Measurements from ENCODE around the gene GPR158. TPM values are rescaled to one million over a fixed set of nuclear protein-coding genes. Genes with fewer than 3 reads are reported as not detected.

GPR158 gene
- total RNA-seq, 1 donor from 2014 or later = under 0.01 TPM

DNA sequence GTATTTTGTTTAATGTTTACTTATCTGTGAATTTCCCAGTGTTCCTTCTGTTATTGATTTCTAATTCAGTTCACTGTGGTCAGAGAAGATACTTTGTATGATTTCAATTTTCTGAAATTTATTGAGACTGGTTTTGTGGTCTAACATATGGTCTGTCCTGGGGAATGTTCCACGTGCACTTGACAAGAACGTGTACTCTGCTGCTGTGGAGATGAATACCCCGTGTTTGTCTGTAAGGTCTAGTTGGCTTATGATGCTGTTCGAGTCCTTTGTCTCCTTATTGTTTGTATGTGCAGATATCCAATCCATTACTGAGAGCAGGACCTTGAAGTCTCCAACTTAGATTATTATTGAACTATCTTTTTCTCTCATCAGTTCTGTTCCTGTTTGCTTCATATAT, 387.7 kb downstream of the GPR158 start:
- no peak for DNase-seq (ENCODE audit: low read depth in 2 of 2)

DNA sequence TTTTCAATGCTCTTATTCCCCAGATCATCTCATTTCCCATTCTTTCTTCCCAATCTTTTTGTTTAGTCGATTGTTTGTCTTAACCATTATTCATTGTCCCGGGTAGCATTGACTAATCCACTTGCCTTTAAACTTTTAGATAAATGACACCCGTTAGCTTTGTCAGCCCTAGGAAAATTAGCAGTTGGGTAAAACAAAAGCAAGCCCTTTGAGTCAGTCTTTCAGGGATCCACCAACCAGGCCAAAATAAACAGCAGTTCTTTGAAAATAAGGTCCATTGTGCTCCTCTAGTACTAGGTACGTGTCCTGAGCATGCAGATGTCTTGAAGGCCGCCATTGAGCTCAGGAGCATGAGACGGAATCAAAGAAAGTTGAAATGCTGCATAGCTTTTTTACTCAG, 389.6 kb downstream of the GPR158 start:
- DNase-seq (ENCODE audit: low read depth in 2 of 2) = no peak

DNA sequence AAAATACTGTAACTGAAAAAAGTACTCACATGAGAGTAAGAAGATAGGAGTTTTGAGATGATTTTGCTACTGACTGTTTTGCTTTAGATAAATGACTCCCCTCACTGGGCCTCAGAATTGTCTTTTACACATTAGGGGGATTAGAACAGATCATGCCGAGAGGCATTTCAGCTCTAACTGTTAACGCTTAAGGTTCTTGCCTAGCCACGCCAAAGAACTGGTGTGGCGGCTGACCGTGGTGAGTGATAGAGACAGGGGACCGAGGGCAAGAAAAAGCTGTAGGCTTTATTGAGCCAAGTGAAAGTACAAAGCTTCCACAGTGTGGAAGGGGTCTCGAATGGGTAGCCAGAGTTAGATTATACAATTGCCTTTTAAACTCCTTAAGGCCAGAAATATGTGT, 390.8 kb downstream of the GPR158 start:
- DNase-seq (ENCODE audit: low read depth in 2 of 2) = no peak

DNA sequence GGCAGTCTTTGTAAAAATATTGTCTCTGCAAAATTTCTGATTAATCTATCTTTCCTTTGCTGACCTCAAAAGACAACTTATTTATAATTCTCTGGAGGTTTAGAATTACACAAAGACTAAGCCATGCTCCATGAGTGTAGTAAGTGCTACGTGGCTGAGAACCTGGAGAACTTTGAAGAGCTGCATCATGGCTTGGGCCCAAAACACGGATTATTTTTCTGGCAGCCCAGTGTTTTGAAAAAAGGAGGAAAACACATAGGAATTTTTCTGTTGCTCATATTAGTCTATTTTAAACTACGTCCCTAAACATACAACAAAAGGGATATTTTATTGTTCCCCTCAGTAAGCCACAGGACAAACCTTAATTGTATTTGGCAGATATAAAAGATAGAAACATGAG, 398.5 kb downstream of the GPR158 start:
- DNase-seq (ENCODE audit: low read depth in 2 of 2) = no peak

DNA sequence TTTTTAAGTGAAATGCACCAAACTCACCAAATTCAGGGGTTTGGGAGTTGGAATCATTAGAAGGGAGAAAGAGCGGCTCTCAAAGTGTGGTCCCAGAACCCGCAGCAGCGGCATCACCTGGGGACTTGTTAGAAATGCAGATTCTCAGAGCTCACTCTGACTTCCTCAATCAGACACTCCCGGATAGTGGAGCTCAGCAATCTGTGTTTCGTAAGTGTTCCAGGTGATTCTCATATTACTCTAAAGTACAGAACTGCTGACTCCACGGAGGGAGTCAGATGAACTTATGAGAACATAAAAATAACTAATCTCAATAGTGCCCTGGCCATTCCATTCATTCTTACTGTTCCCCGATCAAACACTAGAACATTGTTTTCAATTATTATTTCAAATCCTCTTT, 400.5 kb downstream of the GPR158 start:
- no peak for DNase-seq (ENCODE audit: low read depth in 2 of 2)

DNA sequence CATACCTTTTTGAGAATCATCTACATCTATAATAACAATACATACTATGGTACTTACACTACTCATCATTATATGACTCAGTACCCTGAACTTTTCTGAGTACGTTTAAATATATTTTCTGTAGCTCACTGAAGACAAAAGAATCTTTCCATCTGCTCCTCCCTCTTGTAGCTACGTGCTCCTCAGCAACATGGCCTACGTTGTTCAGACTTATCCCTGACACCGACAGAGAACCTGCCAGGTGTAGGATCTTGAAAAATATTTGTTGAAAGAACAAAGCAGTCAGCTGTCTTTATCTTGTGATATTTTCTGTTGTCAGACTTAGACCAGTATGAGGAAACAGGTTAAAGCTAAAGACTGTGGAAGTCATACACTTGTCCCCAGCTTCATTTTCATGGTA, 403.3 kb downstream of the GPR158 start:
- DNase-seq (ENCODE audit: low read depth in 2 of 2) = no peak

DNA sequence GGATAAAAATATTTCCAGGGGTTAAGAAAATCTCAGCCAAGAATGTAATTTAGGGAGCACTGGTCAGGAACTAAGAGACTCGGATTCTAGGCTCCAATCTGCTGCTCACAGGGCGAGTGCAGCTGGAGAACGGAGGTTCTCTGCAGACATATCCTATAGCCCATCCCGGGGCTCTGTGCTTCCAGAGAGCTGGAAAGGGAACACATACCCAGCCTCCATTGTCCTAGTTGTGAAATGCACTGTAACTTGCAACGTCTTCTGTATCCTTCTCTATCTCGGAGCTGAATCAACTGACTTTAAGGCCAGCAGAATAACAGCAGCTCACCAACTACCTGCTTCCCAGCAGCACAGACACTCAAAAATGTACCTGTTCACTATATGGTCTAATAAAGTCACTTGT, 408.2 kb downstream of the GPR158 start:
- DNase-seq (ENCODE audit: low read depth in 2 of 2) = no peak

DNA sequence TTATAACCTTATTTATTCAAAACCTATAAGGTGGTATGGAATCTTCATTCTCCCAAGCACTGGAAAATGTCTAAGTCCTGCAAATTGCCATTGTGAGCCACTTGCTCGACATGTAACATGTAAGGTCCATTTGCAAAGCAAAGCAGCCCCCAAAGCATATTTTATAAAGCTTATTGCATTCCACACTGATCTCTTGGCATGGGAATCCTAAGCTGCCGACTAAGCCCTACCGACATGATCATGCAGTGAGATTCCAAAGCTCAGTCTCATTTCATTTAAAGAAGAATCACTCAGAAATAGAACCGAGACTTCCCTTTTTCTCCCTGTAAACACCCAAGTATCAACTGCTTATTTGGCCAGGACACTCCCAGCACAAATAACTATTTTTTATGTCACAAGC, 425.9 kb downstream of the GPR158 start:
- no peak for DNase-seq (ENCODE audit: low read depth in 2 of 2)

DNA sequence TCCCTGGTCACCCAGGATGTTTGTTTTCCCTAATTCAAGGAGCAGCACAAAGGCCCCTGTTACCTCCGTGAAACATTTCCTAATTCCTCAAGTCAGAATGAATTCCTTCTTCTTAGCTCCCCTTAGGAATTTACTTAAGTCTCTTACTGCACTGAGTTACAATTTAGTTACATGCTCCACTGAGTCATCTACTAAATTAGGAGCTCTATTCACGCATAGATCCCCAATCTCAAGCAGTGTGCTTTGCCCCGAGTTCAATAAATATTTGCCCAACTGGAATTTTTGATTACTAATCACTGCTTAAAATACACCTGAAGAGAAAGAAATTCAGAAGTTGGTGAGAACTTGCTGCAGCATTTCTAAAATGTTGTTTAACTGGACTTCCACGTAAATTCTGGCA, 429.8 kb downstream of the GPR158 start:
- DNase-seq (ENCODE audit: low read depth in 2 of 2) = no peak

DNA sequence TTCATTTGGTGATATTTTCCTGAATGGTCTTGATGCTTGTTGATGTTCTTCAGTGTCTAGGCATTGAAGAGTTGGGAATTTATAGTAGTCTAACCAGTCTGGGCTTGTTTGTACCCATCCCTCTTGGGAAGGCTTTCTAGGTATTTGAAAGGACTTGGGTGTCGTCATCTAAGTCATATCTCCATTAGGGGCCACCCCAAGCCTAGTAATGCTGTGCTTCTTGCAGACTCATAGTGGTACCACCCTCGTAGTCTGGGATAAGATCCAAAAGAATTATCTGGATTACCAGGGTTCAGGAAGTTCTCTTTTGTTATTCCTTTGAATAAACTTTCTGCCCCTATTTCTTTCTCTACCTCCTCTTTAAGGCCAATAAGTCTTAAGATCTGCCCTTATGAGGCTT, 439.9 kb downstream of the GPR158 start:
- DNase-seq (ENCODE audit: low read depth in 2 of 2) = no peak

DNA sequence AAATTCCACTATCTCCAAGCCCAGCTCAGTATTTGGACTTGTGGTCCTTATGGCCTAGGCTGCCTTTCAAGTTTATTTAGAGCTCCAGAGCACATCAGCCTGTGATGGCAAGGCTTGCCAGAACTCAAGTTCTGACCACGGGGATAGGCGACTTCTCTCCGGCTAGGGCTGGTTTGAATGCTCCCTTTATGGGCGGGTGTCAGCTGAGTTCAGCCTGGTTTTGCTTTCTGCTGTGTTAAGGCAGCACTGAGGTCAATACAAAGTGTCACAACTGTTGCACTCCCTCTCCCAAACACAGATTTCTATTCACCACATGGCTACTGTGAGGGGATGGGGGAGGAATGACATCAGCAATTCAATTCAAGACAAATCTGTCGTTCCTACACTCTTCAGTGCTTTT, 441.1 kb downstream of the GPR158 start:
- DNase-seq (ENCODE audit: low read depth in 2 of 2) = no peak

DNA sequence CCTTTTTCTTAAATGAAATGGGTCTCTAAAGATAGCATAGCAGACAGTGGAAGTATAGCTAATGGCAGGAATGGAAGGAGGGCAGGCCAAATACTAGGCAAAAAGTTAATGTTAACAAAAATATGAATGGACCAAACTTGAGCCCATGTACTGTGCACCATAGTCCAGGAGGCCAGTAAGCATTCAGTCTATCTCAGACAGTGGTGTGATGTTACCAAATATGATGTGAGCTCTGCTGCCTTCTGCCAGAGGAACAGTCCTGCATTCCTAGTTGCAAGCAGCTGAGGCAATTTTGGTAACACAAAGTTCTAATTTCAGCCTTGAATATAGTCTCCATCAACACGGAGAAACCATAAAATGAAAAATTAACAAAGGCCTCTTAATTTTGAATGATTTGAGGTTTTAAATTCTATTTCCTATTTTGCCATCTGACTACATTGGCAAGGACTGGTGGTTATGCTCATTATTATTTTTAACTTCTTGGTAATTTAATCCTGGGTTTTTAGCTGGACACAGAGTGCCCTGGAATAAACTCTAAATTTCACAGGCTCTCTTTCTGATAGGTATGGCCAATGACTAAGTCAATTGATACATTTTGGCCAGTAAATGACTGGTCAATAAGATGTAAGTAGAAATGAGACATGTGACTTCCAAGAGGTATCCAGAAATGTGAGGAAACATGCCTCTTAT, 442.2 kb downstream of the GPR158 start:
- no peak for DNase-seq (ENCODE audit: low read depth in 2 of 2)

DNA sequence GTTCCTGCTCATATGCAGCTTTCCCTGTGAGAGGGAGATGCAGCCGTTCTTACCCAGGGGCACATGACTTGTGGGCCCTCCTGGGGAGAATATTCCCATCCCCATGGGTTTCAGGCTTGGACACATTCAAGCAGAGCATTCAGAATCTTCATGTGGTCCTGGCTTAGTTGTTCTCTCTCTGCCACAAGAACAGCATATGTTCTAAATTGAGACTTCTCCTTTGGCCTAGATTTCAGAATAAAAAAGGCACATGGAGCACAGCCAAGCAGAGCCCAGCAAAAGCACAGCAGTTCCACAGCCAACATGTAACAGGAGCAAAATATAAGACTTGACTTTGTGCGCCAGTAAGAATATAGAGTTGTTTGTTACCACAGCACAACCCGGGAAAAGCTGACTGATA, 452.8 kb downstream of the GPR158 start:
- no peak for DNase-seq (ENCODE audit: low read depth in 2 of 2)

DNA sequence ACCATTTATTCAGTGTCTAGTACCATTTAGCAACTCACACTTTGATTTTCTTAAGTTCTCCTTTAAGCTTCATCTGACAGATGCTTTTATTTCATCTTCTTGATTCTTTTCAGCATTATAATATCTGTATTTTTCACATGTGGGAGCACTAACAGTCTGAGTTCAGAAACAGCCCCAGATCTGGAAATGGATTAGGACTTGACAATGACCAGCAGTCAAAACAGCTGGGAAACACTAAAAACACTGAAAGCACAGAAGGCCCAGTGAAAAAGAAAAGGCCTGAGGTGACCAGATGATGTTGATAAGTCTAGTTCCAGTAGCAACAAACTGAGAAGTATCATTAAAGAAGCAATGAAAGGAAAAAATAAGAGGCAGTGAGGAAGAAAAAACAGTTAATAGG, 454.5 kb downstream of the GPR158 start:
- no peak for DNase-seq (ENCODE audit: low read depth in 2 of 2)

DNA sequence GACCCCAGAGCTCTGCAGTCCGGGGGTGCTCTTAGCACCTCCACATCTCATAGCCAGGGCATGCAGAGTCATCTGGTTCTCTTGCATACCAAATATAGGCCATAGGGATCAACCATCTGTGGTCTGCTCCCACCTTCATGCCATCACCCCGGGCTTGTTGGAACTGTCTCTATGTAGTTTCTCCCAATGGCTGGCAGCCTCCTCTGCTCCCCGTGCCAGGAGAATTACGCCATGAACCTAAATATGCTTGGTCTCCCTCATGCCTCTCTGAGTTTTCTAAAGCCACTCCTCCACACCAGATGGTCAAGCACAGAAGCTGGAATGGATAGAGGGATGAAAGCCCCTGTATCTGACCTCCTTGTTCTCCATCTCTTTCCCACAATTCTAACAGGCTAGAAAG, 456.7 kb downstream of the GPR158 start:
- no peak for DNase-seq (ENCODE audit: low read depth in 2 of 2)

DNA sequence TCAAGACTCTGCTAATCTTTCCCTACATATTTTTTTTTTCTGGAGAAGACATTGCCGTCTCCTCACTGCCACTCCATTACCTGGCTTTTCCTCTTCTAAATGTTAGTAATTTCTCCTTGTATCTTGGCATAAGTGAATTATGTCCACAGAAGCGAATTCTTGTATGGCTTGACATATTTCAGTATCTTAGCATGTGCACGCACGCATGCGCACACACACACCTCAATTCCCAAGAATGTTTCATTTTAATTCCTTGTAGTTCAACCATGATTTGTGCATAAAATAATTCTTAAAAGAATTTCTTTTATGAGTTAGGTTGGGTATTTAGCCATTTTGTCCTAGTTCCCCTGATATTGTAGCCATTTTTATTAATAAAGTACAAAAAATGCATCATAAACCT, 458.0 kb downstream of the GPR158 start:
- no peak for DNase-seq (ENCODE audit: low read depth in 2 of 2)

DNA sequence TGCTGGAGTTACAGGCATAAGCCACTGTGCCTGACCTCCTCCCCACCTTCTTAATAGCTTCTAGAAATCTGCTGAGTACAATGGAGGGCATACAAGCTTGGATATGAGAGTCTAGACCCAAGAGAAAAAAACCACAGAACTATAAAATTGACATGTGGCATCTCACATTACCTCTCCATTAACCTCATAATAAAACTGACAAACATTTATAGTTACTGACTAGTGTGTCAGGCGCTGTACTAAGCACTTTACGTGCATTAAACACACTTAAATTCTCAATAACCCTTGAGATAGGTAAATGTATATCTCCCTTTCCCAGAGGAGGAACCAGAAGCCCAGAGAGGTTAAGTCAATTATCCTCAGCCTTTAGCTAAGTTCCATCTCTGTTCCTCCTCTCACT, 458.7 kb downstream of the GPR158 start:
- DNase-seq (ENCODE audit: low read depth in 2 of 2) = no peak

DNA sequence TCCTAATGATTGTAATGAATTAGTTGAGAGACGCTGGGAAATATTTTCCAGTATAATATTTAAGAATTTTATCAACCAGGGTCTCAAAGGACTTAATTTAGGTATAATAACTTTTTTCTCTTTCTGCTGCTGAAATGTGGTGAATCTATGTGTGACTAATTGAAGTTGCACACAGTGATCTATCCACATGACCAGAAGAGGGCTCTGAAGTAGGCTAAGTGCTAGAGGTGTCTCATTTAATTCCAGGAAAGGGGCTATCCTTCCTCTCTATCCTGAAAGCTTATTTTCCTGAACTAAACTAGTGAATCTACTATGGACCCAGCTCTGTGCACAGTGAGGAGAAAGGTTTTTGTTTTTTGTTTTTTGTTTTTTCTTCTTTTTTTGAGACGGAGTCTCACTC, 464.8 kb downstream of the GPR158 start:
- no peak for DNase-seq (ENCODE audit: low read depth in 2 of 2)

DNA sequence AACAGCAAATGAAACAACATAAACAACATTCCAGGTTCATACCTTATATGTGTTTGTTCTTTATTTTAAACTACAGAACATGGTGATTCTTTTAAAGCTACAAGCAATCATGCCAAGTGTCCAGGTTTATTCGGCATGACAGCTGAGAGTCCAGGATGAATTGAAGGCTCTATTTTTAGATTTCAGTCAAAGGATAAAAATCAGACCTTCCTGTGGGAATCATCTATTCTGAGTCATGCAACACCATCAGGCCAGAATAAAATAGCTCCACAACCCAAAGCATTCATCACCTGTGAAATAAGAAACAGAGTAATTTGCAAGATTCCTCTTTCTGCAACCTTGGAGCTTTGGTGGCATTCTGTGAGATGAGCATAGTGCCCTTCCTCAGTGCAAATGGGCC, 466.8 kb downstream of the GPR158 start:
- DNase-seq (ENCODE audit: low read depth in 2 of 2) = no peak

DNA sequence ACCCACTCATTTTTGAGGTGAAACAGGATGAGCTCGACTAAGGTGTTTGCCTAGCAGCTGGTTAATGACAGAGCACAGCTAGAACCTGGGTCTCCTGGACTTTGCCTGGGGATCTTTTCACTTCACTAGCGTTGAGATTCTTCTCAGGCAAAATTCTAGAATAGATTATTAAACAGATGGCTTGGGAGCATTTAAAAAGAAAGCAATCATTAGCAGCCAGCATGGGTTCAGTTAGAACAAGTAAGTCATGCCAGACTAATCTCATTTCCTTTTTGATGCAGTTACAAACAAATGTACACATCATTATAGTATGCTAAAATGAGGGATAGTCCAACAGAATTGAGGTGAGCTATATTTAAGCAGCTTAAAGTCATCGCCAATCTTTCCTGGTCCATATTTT, 467.9 kb downstream of the GPR158 start:
- DNase-seq (ENCODE audit: low read depth in 2 of 2) = no peak

DNA sequence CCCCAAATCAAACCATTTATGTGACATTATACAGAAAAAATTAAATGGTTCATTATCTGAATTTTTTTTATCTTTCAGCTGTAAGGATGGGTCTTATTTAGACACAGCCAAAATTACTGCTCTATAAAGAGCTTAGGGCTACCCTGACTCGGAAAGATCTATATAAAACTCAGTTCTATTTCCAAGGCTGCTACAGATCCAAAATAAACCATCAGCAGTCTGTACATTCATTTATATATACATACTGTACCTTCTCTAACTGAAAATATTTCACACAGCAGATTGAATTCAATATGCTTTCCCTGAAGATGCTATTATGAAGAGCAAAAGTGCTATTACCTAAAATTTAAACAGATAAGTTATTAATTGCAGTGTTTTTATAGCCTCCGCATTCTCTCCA, 471.6 kb downstream of the GPR158 start:
- no peak for DNase-seq (ENCODE audit: low read depth in 2 of 2)

DNA sequence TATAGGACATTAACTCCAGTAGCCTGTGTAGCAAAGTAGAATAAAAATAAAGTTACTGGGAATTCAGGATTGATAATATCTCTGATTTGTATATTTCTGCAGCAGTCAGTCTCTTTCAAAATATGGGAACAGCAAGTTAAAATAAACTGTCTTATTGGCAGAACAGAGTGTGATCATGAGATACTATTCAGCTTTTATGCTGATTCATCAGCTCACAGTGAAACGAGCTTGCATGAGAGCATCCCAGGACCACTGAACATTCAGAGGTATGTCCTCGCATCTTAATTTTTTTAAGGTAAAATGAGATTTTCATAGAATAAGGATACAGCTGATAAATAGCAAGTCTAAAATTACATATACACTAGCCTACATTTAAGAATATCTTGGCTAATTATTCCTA, 476.7 kb downstream of the GPR158 start:
- DNase-seq (ENCODE audit: low read depth in 2 of 2) = no peak

All from dermis microvascular lymphatic vessel endothelial cell (primary cell).